RWPE1 (cell line): ENCODE data around the gene TAF4.
"Not testable (repeated sequence)": the region's sequence is repeated elsewhere in the genome, so short reads cannot be mapped to it uniquely, and the experiment has no call there.

ENCODE experiments used
- CTCF ChIA-PET: fragments of 350-600 bp; sonication (Branson Sonifier 250); formaldehyde crosslinking; extraction: SDS; loops from one replicate; lab custom pipeline; 2021; lab: Yijun Ruan, JAX
- POLR2A ChIA-PET: fragments of 400-600 bp; formaldehyde crosslinking; extraction: SDS; loops from one replicate; lab custom pipeline; 2020; ENCODE audit warnings: antibody characterized with exemption; ENCODE audit not compliant: low non-redundant PET; lab: Yijun Ruan, JAX
- DNase-seq: peaks from one replicate; pipeline ENCODE4 v3.0.0; 2012; ENCODE audit warnings: low spot score
- H3K27ac ChIP-seq: fragments of 450-650 bp; 2 replicates; pipeline ENCODE4 v1.5.1; 2017
- CTCF ChIP-seq: fragments of 450-650 bp; conservative IDR thresholded peaks from 2 replicates; pipeline ENCODE4 v1.5.1; 2017; ENCODE audit warnings: low read depth, mild to moderate bottlenecking

The TAF4 gene

GRCh38 chr20:61974357-61974665 is 91.4 kb downstream of the TAF4 start:
- ChIA-PET CTCF (no interaction called here), POLR2A (no interaction called here)
- H3K27ac ChIP-seq: no peak overlapping the region
- DNase-seq: no peak
- TF ChIP-seq CTCF: no peak

GRCh38 chr20:61973515-61974356 is 91.9 kb downstream of the TAF4 start:
- H3K27ac ChIP-seq: no peak overlapping the region
- no peak for TF ChIP-seq CTCF
- ChIA-PET POLR2A (no interaction called here), CTCF (no interaction called here)
- no peak for DNase-seq

- no peak for DNase-seq
These were observed 92.8 kb downstream of the TAF4 start for GRCh38 chr20:61972636-61973508.

GRCh38 chr20:61971595-61971994 is 94.1 kb downstream of the TAF4 start:
- DNase-seq, POLR2A ChIA-PET, H3K27ac ChIP-seq: not testable (repeated sequence)
- CTCF ChIA-PET: interaction anchor here (0.6 kb wide), 1 partner anchor 39 kb away, joined by 4 read pairs; no protein-coding TSS in a partner anchor

More at GRCh38 chr20:61972636-61973508, 92.8 kb downstream of the TAF4 start:
- ChIA-PET CTCF (no interaction called here), POLR2A (no interaction called here)
- no peak for TF ChIP-seq CTCF
- no peak overlapping the region for H3K27ac ChIP-seq

GRCh38 chr20:61970357-61970756 is 95.3 kb downstream of the TAF4 start:
- CTCF ChIA-PET: interaction anchor here (0.6 kb wide), 1 partner anchor 1253 kb away, joined by 3 read pairs; no protein-coding TSS in a partner anchor
- DNase-seq: no peak
- no peak for TF ChIP-seq CTCF
- no peak overlapping the region for H3K27ac ChIP-seq
- POLR2A ChIA-PET: no interaction called here

- POLR2A ChIA-PET: no interaction called here
- CTCF ChIA-PET: interaction anchor here (0.6 kb wide), 1 partner anchor 1254 kb away, joined by 3 read pairs; no protein-coding TSS in a partner anchor
- DNase-seq: no peak
- no peak overlapping the region for H3K27ac ChIP-seq
- no peak for TF ChIP-seq CTCF
These were observed 95.9 kb downstream of the TAF4 start for GRCh38 chr20:61969806-61970205.
